Activated CD4-positive, alpha-beta T cell treated with anti-CD3 and anti-CD28 coated beads for 4 hours (primary cell): ENCODE measurements around the gene OR4D10.
"Not testable (repeated sequence)": the region's sequence is repeated elsewhere in the genome, so short reads cannot be mapped to it uniquely, and the experiment has no call there.

ENCODE experiments used
- DNase-seq, 2 donors: peaks; one replicate each; pipeline ENCODE4 v3.0.0-alpha.2; 2020

Gene OR4D10

DNA sequence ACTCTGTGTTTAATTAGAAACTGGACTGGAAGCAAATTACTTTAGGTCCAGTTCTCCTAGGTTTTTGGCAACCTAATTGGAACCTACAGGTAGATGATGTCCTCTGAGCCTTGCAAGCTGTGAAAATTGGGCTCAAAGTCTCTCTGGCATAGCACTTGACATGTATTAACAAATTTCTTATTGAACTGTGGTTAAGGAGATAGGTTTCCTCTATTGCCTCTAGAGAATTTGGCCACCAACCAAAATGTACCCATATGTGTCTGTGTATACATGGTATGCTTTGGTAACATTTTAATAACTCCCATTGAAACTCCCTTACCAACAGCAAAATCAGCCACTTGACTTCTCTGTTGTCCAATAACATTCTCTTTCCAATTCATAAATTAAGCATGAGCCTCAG lies at the start of gene OR4D10:
Gene OR4D10, plus strand, starts transcription at position 301 of the 400 bp plus-strand sequence. CDS start 4,115 bp downstream, outside the sequence.
- no peak for DNase-seq

DNA sequence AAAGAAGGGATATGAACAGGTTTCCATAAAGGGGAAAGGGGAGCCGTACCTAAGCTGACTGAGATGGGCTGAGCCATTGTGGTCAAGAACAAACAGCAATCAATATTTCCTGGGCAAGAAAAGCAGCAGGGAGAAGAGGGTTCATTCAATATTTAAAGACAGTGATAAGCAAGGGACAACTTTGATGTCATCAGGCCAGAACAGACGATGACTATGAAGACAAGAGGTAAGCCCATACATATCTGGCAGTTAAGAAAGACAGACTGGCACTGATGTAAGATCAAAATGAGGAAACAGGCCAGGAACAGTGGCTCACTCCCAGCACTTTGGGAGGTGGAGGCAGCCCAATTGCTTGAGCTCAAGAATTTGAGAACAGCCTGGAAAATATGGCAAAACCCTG lies 49.3 kb upstream of the OR4D10 start:
- DNase-seq: no peak

DNA sequence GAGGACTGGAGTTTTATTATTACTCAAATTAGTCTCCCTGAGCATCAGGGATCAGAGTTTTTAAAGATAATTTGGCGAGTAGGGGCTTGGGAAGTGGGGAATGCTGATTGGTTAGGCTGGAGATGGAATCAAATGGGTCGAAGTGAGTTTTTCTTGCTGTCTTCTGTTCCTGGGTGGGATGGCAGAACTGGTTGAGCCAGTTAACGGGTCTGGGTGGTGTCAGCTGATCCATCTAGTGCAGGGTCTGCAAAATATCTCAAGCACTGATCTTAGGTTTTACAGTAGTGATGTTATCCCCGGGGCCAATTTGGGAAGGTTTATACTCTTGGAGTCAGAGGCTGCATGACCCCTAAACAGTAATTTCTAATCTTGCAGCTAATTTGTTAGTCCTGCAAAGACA lies 48.0 kb upstream of the OR4D10 start:
- DNase-seq: no peak

DNA sequence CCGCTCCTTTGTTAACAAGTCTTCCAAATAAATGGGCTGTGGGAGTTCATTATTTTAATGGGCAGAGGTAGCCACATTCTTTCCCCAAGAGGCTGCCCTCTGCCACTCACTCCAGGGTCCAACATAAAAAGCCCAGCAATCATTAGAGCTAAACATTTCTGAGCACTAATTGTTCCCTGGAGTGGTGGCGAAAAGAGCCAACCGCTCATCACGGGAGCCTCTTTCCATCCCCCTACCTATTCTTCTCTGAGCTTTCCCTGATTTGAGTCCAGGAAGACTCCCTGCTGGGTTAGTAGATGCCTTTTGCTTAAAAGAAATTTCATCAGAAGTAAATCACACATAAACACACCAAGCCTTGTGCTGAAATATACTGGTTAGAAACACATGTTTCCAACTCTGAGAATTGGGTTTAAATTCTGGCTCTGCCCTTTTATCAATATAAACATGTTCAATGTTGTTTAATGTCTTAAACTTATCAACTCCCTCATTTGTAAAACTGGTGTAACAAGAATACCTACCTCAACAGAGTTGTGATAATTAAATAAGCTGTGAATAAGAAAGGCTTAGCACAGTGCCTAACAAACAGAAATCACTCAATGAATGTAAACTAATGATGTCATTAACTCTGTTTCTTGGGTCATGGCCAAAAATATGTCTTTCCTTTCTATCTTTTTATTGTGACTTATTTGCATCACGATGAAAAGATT lies 46.6 kb upstream of the OR4D10 start, which contains the start of gene OR5A2:
Gene OR5A2, minus strand, starts transcription at position 53 of the 707 bp plus-strand sequence. CDS start 3,460 bp downstream, outside the sequence.
- no peak for DNase-seq

DNA sequence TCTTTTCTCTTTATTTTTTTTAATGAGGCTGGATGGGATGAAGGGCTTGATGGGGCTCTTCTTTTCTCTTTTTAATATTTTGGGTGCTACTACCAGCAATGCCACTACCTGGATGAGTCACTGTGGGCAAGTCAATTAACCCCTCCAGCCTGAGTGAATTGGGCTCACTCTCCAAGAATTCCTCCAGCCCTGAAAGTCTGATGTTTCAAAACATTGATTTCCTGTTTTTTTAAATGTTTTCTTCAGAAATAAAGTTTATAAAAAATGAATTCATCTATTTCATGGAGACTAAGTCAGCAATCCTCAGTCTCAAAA lies 46.1 kb upstream of the OR4D10 start:
- no peak for DNase-seq

DNA sequence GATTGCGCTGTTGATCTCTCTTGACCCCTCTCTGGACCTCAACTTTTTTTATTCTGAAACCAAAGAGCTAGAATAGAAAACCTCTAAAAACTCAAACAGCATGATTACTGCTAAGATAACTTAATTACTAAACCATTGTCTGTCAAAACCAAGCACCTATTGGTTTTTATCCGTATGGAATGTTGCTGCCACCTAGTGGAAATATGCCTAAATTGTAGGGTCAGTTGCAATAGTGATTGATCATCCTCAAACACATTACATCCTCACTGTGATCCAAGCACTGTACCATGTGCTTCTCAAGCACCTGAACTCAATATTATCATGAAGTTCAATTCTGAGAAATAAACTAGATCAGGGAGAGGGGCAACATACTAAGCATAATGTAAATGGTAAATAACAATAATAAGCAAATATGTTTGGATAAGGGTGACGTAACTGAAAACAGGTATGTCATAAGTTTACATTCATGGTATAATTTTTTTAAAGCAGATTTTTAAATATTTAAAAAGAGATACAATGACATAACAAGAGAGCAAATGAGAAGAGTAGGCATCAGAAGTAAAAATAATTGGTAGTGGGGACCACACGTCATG lies 43.1 kb upstream of the OR4D10 start:
- DNase-seq: peak; percentile 23 to 54

DNA sequence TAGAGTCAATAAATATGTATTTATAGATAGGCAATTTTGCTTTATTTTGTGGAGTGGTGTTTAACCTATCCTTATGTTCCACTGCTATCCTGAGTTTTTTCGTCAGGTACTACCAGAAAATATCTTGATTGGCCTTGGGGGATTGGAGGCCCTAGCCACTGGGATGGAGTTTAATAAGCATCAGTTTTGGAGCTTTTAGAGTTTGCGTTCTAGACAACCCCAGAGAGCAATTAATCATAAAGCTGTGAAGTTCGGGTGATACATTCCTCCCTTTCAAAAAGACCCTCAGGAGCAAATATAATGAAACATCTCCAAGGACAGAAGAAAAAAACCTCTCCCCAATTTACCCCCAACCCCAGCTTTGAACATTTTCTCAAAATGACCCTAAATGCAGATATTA lies 36.9 kb upstream of the OR4D10 start, which contains the start of gene OR5A1:
Gene OR5A1, plus strand, starts transcription at position 301 of the 400 bp plus-strand sequence. CDS start 6,700 bp downstream, outside the sequence.
- no peak for DNase-seq

DNA sequence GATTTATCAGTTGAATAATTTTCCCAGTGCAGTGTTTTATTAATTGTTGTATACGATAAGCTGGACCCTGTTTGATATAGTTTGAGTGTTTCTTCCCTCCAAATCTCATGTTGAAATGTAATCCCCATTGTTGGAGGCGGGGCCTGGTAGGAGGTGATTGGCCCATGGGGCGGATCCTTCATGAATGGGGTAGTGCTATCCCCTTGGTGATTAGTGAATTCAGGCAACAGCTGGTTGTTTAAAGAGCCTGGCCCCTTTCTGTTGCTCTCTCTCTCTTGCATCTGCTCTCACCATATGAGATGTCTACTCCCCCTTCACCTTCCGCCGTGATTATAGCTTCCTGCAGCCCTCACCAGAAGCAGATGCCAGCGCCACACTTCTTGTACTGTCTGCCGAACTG lies 35.3 kb upstream of the OR4D10 start:
- no peak for DNase-seq

DNA sequence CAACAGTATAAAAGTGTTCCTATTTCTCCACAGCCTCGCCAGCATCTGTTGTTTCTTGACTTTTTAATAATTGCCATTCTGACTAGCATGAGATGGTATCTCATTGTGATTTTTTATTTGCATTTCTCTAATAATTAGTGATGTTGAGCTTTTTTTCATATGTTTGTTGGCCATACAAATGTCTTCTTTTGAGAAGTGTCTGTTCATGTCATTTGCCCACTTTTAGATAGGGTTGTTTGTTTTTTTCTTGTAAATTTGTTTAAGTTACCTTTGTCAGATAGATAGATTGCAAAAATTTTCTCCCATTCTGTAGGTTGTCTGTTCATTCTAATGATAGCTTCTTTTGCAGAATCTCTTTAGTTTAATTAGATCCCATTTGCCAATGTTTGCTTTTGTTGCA lies 27.5 kb upstream of the OR4D10 start:
- not testable (repeated sequence) for DNase-seq

DNA sequence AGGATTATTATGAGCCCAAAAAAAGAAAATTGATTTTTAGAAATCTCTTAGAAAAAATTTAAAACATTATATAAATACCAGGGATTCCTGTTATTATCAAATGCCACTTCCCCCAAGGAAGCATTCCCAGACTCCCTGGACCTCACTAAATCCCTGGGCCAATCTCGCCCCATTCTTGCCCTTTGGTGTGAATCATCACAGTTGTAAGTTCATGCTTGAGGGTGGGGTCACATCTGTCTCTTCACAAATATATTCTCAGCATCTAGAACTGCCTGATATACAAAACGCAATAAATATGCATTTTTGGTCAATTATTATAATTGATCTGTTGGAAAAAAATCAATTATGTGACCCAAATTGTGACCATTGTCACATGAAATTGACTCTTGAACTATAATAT lies 24.6 kb upstream of the OR4D10 start:
- DNase-seq: no peak

DNA sequence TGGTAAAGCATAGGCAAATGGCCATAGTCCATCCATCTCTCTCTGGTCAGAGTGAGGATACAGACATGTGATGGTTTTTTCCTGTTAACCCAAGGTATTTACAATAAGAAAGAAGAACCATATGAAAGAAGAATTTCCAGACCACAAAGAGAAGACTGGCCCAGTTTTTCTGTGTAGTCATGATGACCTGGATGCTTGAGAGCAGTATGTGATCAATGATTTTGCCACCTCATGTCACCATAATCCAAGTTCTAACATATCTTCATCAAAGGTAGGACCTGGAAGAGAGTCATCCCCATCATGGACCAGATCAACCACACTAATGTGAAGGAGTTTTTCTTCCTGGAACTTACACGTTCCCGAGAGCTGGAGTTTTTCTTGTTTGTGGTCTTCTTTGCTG lies 16.5 kb upstream of the OR4D10 start, which contains the start of gene OR4D6:
Gene OR4D6, plus strand, starts transcription at position 301 of the 400 bp plus-strand sequence. Its CDS starts 0 bp downstream, at position 301.
- DNase-seq: no peak

DNA sequence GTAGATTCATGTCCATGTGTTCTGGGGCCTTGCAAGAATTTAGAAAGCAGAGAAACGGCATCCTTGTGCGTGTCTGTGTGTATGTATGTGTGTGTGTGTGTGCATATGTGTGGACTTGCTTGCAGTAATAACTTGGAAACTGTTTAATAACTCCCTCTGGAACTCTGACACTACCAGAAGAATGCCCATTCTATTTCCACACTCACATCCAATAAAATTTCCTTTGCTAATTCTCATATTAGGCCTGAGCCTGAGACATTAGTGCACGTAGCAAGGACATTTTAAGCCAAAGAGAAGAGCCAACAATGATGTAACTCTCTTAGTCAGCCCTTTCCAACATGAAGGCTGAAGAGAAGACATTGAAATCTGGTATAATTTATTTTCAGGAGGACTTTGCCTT lies 13.2 kb upstream of the OR4D10 start:
- DNase-seq: no peak

DNA sequence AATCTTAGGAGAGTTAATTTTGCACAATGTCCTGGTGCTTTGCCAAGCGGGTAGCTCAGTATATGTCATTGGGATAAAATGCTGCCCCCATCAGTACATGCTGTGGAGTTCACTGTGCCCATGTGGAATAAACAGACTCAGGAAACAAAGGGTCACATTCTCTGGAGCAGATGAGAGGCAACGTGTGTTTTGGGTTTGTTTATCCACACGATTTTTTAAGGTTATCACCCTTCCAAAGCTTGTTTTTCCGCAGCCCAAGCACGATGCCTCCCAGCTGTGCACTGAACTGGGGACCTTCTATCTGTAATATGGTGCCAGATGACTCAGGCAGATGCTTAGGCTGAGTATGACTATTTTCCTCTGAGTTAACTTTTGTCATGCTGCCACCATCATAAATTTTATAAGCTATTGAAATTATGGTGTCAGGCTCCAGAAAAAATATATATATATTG lies 9.9 kb upstream of the OR4D10 start:
- no peak for DNase-seq

DNA sequence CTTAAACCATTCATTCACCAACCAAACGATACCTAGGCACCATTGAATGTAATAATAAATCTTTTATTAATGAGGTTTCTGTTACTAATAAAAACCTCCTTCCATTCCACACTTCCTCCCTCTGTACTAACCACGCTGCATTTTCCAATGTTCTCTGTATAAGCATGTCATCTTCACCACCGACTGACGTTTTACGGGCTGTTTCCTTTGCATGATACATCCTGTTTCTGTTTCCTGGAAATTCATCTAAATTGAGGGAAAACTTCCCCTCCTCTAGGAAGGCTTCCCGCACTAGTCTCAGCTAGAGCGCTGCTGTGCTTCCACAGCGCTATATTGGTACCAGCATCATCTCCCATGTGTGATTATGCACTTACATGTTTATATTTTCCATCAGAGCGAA lies 2.1 kb downstream of the OR4D10 start:
- DNase-seq: no peak

DNA sequence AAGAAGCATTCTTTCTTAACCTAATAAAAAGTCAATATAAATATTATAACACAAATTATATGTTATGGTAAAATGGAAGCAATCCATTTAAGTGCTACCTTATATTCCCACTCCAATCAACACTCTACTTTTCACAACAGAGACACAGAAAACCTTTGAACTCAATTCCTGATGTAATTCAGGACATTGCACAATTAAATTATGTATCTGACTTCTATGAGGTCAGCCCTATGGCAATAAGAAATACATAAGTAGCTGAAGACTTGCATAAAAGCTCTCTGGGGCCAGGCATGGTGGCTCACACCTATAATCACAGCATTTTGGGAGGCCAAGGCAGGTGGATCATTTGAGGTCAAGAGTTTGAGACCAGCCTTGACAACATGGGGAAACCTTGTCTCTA lies 6.8 kb downstream of the OR4D10 start:
- DNase-seq: no peak

DNA sequence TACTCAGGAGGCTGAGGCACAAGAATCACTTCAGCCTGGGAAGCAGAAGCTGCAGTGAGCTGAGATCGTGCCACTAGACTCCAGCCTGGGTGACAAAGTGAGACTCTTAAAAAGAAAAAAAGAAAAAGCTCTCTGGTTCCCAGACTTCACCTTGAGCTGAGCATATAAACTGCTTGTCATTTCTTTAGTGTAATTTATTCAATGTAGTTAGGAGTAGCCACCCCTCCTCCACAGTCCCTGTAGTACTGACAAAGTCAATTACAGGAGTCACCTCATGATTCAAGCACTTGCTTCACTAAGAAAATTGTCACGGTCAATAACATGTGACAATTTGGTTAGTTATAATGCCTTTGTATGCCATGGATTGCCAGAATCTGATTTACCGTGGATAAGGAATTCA lies 7.2 kb downstream of the OR4D10 start:
- DNase-seq: no peak

DNA sequence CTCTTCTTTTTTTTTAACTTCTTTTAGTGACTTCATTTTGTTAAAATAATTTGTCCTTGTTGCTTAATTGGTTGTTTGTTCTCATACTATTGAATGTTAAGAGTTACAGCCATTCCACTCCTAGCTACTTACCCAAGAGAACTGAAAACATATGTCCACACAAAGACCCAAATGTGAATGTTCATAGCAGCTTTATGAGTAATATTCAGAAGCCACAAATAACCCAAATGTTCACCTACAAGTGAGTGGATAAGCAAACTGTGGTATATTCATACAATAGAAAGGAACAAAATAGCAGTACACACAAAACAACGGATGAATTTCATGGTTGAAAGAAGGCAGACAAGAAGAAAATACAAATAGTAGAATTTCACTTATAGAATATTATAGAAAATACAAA lies 28.8 kb downstream of the OR4D10 start:
- DNase-seq: no peak

DNA sequence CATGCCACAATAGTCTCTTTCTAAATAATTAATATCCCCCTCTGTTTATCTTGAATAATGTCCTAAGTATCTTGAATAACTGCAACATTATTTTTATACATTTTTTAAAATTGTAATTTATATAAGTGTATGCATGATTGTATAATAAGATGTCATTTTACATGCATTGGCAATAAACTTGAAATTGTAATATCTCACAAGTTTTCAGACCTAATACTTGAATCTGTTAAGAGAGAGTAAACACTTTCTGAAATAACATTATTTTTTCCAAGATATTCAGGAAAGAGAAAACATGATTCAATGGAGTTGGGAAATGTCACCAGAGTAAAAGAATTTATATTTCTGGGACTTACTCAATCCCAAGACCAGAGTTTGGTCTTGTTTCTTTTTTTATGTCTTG lies 30.2 kb downstream of the OR4D10 start, which contains the start of gene OR4D11:
Gene OR4D11, plus strand, starts transcription at position 301 of the 400 bp plus-strand sequence. Its CDS starts 0 bp downstream, at position 301.
- no peak for DNase-seq

DNA sequence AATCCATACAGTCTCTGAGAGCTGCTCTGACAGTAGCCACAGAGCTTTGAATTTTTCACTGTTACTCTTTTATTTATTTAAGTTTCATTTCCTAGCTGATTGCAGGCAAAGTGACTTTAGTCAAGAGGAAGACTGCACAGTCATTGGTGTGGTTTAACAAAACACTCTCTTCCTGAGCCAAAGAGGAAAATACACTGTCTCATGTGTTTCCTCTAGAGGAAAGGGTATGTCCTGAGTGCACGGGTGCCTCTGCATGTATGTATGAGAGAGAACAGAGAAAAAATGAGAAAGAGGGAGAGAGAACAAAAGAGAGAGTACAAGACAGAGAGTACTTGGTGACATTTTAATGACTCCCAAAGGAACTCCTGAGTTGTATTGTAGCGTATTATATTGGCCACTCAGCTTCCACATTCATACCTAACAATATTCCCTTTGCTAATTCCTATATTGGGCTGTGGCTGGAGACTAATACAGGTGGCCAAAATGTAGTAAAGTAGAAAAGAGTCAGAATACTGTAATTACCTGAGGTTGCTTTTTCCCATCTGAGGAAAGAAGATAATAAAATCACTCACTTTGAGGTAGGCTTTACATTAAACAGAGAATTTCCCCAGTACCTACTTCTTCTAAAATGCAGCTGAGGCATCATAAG lies 38.0 kb downstream of the OR4D10 start, which contains the start of gene OR4D9:
Gene OR4D9, plus strand, starts transcription at position 599 of the 649 bp plus-strand sequence. CDS start 3,374 bp downstream, outside the sequence.
- DNase-seq: no peak

DNA sequence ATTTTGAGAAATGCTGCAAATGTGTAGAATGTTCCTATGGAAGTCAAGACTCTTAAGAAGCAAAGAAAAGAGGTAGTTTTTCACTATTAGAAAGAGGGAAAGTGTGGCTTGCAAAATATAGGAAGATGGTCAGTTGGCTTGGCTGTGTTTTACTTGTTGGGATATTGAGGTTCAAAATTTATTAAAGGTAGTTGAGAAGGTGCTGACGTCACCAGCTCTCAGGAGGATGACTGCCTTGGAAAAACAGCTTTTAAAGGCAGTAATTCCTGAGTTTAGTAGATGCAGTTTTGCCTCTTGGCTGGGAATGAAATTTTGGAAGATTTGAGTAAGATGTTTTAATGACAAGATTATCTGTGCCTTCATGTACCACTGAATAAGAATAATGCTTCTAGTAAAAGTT lies 38.6 kb downstream of the OR4D10 start:
- no peak for DNase-seq

DNA sequence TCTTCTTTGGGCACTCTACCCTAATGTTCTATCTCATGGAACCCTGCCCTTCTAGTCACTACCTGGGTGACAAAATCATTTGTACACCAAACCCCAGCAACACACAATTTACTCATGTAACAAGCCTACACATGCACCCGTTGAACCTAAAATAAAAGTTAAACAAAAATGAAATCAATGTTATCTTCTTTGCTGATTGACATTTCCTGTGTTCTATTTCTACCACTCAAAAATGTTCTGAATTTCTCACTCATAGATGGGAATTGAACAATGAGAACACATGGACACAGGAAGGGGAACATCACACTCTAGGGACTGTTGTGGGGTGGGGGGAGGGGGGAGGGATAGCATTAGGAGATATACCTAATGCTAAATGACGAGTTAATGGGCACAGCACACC lies 47.0 kb downstream of the OR4D10 start:
- DNase-seq: not testable (repeated sequence)

DNA sequence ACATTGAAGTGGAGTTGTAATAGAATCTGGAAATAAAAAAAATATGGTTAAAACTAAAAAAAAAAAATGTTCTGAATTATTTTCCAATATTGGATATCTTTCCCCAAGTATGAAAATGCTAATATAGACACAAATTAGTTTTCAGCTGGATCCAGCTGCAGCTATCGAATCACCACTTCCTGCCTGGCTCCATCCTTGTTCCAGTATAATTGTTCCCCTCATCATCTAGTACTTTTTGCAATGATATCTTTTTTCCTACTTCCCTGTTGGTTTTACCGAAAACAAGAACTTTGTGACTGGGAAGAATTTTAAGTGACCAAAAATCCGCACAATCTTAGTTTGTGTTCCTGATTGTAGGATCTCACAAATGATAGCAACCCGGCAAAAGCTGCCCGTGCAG lies 47.6 kb downstream of the OR4D10 start:
- DNase-seq: no peak

DNA sequence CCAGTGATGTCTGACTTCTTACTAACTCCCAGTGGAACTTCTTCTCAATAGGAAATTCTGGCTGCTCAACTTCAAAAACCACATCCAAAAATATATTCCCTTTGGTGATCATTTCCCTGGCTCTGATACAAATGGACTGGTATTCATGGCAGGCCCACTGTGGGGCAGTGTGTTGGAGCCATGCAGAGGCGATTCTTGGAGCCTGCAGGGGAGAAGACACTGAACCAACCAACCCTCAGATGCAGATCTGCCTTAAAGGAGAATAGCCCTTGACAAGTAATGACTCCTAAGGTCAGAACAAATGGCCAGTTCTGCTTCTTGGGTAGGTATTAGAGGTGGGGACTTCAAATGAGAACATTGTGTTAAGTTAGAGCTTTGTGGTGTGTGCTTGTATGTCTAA lies 50.4 kb downstream of the OR4D10 start:
- DNase-seq: no peak

DNA sequence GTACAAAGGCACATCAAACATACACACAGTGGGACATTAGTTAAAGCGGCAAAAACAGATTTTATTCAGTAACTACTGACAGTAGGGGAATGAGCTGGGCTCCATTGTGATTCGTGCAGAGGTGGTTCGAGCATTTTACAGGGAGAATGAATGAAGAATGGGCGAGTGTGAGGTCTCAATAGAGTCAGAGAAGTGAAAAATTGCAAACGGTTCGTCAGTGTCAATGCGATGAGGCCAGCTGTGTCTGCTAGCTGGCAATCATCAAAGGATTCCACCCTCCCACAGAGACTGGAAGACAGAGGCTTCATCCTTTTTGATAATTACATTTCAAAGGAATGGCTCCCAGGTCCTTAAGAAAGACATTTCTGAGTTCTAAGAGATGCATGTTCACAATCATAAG lies 55.6 kb downstream of the OR4D10 start:
- no peak for DNase-seq
